ENCODE data around the gene DHX9. TPM values are rescaled to one million over a fixed set of nuclear protein-coding genes. Genes with fewer than 3 reads are reported as not detected.

The DHX9 gene
- total RNA-seq, 1 experiment from 2014 or later = 131 TPM

DNA sequence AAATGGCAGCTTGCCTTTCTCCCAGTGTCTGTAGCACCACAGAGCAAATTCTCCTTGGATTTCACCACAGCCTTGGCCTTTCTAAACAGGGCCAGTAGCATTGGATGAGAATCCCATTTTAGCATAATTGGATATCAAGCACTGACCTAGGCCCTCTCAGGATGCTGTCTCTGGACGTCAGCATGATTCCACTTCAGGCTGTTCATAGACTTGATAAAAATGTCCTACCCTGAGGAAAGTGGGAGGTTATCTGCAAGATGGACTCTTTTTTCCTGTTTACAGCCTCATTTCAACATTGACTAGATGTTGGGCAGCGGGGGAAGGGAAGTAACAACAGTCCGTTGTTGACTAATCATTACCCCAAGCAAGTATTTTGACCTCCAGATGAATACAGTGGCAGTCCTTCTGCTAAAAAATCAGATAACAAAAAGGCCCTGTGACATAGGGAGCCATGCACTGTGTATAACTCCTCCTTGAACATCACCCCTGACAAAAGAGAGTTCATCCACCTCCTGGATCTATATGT, 44.4 kb upstream of the DHX9 start:
- H2AFZ ChIP-seq = no peak overlapping the region
- no peak overlapping the region for H3K27ac ChIP-seq
- peaks cover 12% of the 10 kb centered on the region for H3K4me1 ChIP-seq (replicated peaks; ENCODE audit: insufficient read depth)
- H3K27me3 ChIP-seq (ENCODE audit: insufficient read depth, low read depth) = no peaks in the 10 kb centered on the region
- POLR2A ChIA-PET (ENCODE audit: unreplicated experiment) = no interaction called here
- no peaks in the 10 kb centered on the region for H3K36me3 ChIP-seq (ENCODE audit: low read depth)
- no peaks in the 10 kb centered on the region for H4K20me1 ChIP-seq (ENCODE audit: insufficient read depth)
- no peak for DNase-seq
- BruUV-seq (replicated peaks) = no TSS peak
- no peak overlapping the region for H3K4me2 ChIP-seq
- H3F3A ChIP-seq (ENCODE audit: insufficient read depth, low read depth) = no peaks in the 10 kb centered on the region
- CTCF ChIA-PET = no interaction called here
- no peaks in the 10 kb centered on the region for H3K9me2 ChIP-seq (ENCODE audit: insufficient read depth)
- TF ChIP-seq, protein P1, sequence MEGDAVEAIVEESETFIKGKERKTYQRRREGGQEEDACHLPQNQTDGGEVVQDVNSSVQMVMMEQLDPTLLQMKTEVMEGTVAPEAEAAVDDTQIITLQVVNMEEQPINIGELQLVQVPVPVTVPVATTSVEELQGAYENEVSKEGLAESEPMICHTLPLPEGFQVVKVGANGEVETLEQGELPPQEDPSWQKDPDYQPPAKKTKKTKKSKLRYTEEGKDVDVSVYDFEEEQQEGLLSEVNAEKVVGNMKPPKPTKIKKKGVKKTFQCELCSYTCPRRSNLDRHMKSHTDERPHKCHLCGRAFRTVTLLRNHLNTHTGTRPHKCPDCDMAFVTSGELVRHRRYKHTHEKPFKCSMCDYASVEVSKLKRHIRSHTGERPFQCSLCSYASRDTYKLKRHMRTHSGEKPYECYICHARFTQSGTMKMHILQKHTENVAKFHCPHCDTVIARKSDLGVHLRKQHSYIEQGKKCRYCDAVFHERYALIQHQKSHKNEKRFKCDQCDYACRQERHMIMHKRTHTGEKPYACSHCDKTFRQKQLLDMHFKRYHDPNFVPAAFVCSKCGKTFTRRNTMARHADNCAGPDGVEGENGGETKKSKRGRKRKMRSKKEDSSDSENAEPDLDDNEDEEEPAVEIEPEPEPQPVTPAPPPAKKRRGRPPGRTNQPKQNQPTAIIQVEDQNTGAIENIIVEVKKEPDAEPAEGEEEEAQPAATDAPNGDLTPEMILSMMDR (conservative IDR thresholded peaks at IDR 0.05) = no peak
- no peak for TF ChIP-seq EZH2 (IDR thresholded peaks at IDR 0.05; ENCODE audit: low read depth)
- no peak overlapping the region for H3K4me3 ChIP-seq
- intact Hi-C loops (cut with micrococcal nuclease; ENCODE audit: unreplicated experiment) = no loop called here
- H3K9me3 ChIP-seq (ENCODE audit: insufficient read depth, low read depth) = no peaks in the 10 kb centered on the region
- H3K79me2 ChIP-seq (ENCODE audit: low read depth) = no peaks in the 10 kb centered on the region

DNA sequence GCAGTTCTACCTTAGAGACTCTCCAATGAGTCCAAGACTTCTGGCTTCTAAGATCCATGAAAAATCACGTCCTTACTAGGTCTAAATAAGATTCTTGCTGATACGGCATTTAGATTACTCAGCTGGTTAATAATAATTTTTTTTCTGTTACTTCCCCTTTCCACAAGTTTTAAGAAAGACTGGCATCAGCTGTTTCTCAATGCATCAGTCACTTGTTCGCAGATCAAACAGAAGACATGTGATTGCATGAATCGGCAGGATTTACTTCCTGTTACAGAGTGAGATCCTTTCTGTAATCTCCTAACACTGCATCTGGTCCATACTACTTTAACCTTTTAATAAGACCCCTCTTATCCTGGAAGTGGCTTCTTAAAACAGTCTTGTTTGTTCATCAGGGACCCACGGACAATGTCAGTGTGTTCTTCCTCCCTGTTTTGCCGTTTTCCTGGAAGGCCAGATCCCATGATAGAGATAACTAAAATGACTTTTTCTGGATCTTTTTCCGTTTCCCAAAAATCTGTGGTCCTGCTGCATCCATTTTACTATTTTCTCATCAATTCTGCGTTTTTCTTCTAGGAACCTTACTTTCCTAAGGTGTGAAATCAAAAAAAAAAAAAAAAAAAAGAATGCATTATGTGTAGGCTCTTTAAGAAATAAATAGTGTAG, 43.5 kb upstream of the DHX9 start:
- TF ChIP-seq EZH2 (IDR thresholded peaks at IDR 0.05; ENCODE audit: low read depth) = no peak
- TF ChIP-seq, protein P1 (conservative IDR thresholded peaks at IDR 0.05) = no peak
- no peak overlapping the region for H3K27ac ChIP-seq
- no peaks in the 10 kb centered on the region for H3K9me2 ChIP-seq (ENCODE audit: insufficient read depth)
- no peaks in the 10 kb centered on the region for H3K9me3 ChIP-seq (ENCODE audit: insufficient read depth, low read depth)
- no peak overlapping the region for H3K4me3 ChIP-seq
- H4K20me1 ChIP-seq (ENCODE audit: insufficient read depth) = no peaks in the 10 kb centered on the region
- intact Hi-C loops (cut with micrococcal nuclease; ENCODE audit: unreplicated experiment) = no loop called here
- ChIA-PET POLR2A (ENCODE audit: unreplicated experiment) (no interaction called here), CTCF (no interaction called here)
- H3F3A ChIP-seq (ENCODE audit: insufficient read depth, low read depth) = no peaks in the 10 kb centered on the region
- H3K27me3 ChIP-seq (ENCODE audit: insufficient read depth, low read depth) = no peaks in the 10 kb centered on the region
- H2AFZ ChIP-seq = no peak overlapping the region
- no peaks in the 10 kb centered on the region for H3K79me2 ChIP-seq (ENCODE audit: low read depth)
- peak in 1 of 2 experiments; percentile 43 for DNase-seq
- peaks cover 6% of the 10 kb centered on the region; the same call in 1 of the 2 replicates for H3K4me1 ChIP-seq (replicated peaks; ENCODE audit: insufficient read depth)
- no peak overlapping the region for H3K4me2 ChIP-seq
- no TSS peak for BruUV-seq (replicated peaks)
- H3K36me3 ChIP-seq (ENCODE audit: low read depth) = no peaks in the 10 kb centered on the region

DNA sequence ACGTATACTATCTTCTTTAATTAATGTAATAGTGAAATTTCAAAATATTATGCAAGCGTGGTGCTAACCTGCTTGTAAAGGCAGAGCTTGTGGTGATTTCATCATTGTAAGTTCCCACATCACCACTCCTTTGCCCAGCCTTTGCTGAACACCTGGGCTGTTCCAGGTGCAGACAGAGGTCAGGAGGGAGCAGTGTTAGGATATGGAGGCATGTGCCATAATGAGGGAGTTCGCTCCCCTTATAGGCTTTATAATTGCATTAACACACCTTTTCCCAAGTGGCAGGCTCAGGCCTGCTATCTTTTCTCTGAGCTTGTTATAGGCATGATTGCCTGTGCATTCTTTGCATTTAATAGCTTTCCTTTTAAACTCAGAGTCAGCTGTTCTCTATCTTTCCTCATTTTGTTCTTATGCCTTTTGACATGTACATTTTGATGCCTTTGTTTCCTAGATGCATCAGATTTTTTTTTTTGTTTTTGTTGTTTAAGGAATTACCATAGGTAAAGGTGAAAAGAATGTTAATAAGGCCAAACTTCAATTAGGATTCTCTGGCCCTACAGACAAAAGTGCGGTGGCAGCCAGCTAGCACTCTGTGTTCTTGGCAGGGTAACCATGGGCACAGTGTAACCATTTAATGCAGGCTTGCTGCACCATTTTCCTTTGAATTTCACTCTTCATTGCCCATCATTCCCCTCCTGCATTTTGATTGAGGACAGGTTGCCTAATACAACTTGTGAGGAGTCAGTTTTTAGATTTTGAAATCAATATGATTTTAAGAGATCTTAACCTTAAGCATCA, 36.9 kb upstream of the DHX9 start:
- Histone ChIP-seq H3F3A (ENCODE audit: insufficient read depth, low read depth) (peaks cover 9% of the 10 kb centered on the region; the same call in 1 of the 2 replicates), H3K27ac (no peak overlapping the region), H2AFZ (no peak overlapping the region), H3K4me1 (replicated peaks; ENCODE audit: insufficient read depth) (peaks cover 9% of the 10 kb centered on the region; the same call in 1 of the 2 replicates), H3K9me3 (ENCODE audit: insufficient read depth, low read depth) (no peaks in the 10 kb centered on the region), H3K4me2 (no peak overlapping the region), H3K27me3 (ENCODE audit: insufficient read depth, low read depth) (no peaks in the 10 kb centered on the region), H3K36me3 (ENCODE audit: low read depth) (no peaks in the 10 kb centered on the region), H3K4me3 (no peak overlapping the region), H3K79me2 (ENCODE audit: low read depth) (no peaks in the 10 kb centered on the region), H3K9me2 (ENCODE audit: insufficient read depth) (no peaks in the 10 kb centered on the region), H4K20me1 (ENCODE audit: insufficient read depth) (no peaks in the 10 kb centered on the region)
- no peak for DNase-seq
- intact Hi-C loops (cut with micrococcal nuclease; ENCODE audit: unreplicated experiment) = no loop called here
- CTCF ChIA-PET = no interaction called here
- POLR2A ChIA-PET (ENCODE audit: unreplicated experiment) = no interaction called here
- TF ChIP-seq, protein P1 (conservative IDR thresholded peaks at IDR 0.05) = no peak
- TF ChIP-seq EZH2 (IDR thresholded peaks at IDR 0.05; ENCODE audit: low read depth) = no peak
- no TSS peak for BruUV-seq (replicated peaks)
